HepG2 (cell line): ENCODE measurements around the gene ALDH4A1. TPM values are rescaled to one million over a fixed set of nuclear protein-coding genes. Genes with fewer than 3 reads are reported as not detected.

Experiments used
- ATAC-seq: fragments of 200-7000 bp; cut with Tn5 transposase; 3 replicates; pipeline ENCODE4 v1.9.1; 2020; ENCODE audit warnings: mild to moderate bottlenecking, moderate library complexity
- BruUV-seq: library from RNA; stranded (reverse); fragments of 400-500 nt; replicated peaks from 2 replicates; lab custom pipeline; 2021; lab: Mats Ljungman, UMichigan
- CTCF ChIA-PET: fragments of 300-600 bp; formaldehyde crosslinking; extraction: SDS; loops from one replicate; lab custom pipeline; 2021; ENCODE audit warnings: low total read pairs, inconsistent platforms, low intra/inter-chr PET ratio; lab: Yijun Ruan, JAX
- POLR2A ChIA-PET: fragments of 350-600 bp; sonication (Branson Sonifier 250); formaldehyde crosslinking; loops from one replicate; lab custom pipeline; 2020; ENCODE audit warnings: antibody characterized with exemption, inconsistent platforms; lab: Yijun Ruan, JAX
- DNase-seq: peaks from one replicate; pipeline ENCODE4 v3.0.0-alpha.2; 2015; ENCODE audit warnings: low spot score
- FAIRE-seq: peaks from 3 replicates; lab custom pipeline; 2011; peaks lifted over from hg19 to GRCh38; lab: Jason Lieb, UNC
- H2AFZ ChIP-seq: one replicate; pipeline ENCODE4 v1.6.1; 2011; ENCODE audit warnings: low read length, inconsistent platforms
- H3K27ac ChIP-seq: fragments of 300-600 bp; 3 replicates; pipeline ENCODE4 v1.8.0; 2011; ENCODE audit warnings: mixed run types, mild to moderate bottlenecking, mixed read lengths, low read length, inconsistent platforms; ENCODE audit not compliant: insufficient read depth; ENCODE audit errors: extremely low read length
- H3K27me3 ChIP-seq, 2 experiments: fragments of 200-600 bp in 1 of 2; 2 replicates in 1 of 2; 3 replicates in 1 of 2; pipeline versions ENCODE4 v1.6.0 to v1.8.0; 2011; ENCODE audit warnings: low read length in 2 of 2, mild to moderate bottlenecking in 2 of 2, moderate library complexity in 2 of 2, inconsistent platforms in 1 of 2; ENCODE audit not compliant: insufficient read depth in 2 of 2, control insufficient read depth in 1 of 2
- H3K36me3 ChIP-seq, 2 experiments: fragments of 200-600 bp in 1 of 2; replicated peaks in 1 of 2; 2 replicates in 1 of 2; 3 replicates in 1 of 2; pipeline versions ENCODE4 v1.5.1 to v1.8.0; 2011; ENCODE audit warnings: low read length in 2 of 2, inconsistent platforms in 1 of 2; ENCODE audit not compliant: insufficient read depth in 2 of 2, control insufficient read depth in 1 of 2
- H3K4me1 ChIP-seq: 2 replicates; pipeline ENCODE4 v1.5.1; 2012; ENCODE audit warnings: low read length, inconsistent platforms; ENCODE audit not compliant: insufficient read depth
- H3K4me2 ChIP-seq: 2 replicates; pipeline ENCODE4 v1.6.0; 2011; ENCODE audit warnings: low read depth, low read length, inconsistent platforms
- H3K4me3 ChIP-seq, 3 experiments: fragments of 200-600 bp in 1 of 3; sonication (generic), shearing (Covaris generic) in 1 of 3; replicated peaks in 1 of 3; 2 replicates each; pipeline ENCODE4 v1.5.1; 2011 to 2016; ENCODE audit warnings: low read length in 3 of 3, inconsistent platforms in 2 of 3, low read depth in 2 of 3, mild to moderate bottlenecking in 2 of 3, control low read depth in 1 of 3, mixed read lengths in 1 of 3; ENCODE audit not compliant: insufficient read depth in 1 of 3
- H3K79me2 ChIP-seq: one replicate; pipeline ENCODE4 v1.6.1; 2011; ENCODE audit warnings: low read length, inconsistent platforms; ENCODE audit not compliant: insufficient read depth
- H3K9ac ChIP-seq: 2 replicates; pipeline ENCODE4 v1.6.0; 2011; ENCODE audit warnings: mild to moderate bottlenecking, low read depth, low read length, inconsistent platforms; ENCODE audit not compliant: insufficient read depth
- H3K9me3 ChIP-seq: 2 replicates; pipeline ENCODE4 v1.5.1; 2012; ENCODE audit warnings: mild to moderate bottlenecking, low read length
- H4K20me1 ChIP-seq: 2 replicates; pipeline ENCODE4 v1.6.0; 2011; ENCODE audit warnings: inconsistent platforms, mild to moderate bottlenecking, low read length, moderate library complexity; ENCODE audit not compliant: insufficient read depth
- CAMTA2 ChIP-seq: sonication (generic); formaldehyde crosslinking; IDR thresholded peaks from 2 replicates; pipeline ENCODE4 v1.4.0; 2020; ENCODE audit warnings: mild to moderate bottlenecking, missing genetic modification reagents, borderline replicate concordance
- MTA3 ChIP-seq: sonication (generic); formaldehyde crosslinking; IDR thresholded peaks from 2 replicates; pipeline ENCODE4 v1.4.0; 2020; ENCODE audit warnings: missing genetic modification reagents
- NFKBIZ ChIP-seq: IDR thresholded peaks from 2 replicates; pipeline ENCODE4 v1.6.1; 2018; ENCODE audit warnings: missing genetic modification reagents, missing compliant biosample characterization
- POLR2G ChIP-seq: fragments of 200-400 bp; formaldehyde crosslinking; IDR thresholded peaks from 2 replicates; pipeline ENCODE4 v1.6.1; 2018; ENCODE audit warnings: mild to moderate bottlenecking, low read depth, low read length, moderate library complexity
- REXO4 ChIP-seq: sonication (generic); formaldehyde crosslinking; IDR thresholded peaks from 2 replicates; pipeline ENCODE4 v1.8.0; 2022; ENCODE audit warnings: missing genetic modification reagents, mild to moderate bottlenecking, borderline replicate concordance
- RNF2 ChIP-seq: fragments of 450-650 bp; conservative IDR thresholded peaks from 2 replicates; pipeline ENCODE4 v1.6.1; 2016; ENCODE audit warnings: low read depth
- ZBTB42 ChIP-seq: sonication (generic); formaldehyde crosslinking; IDR thresholded peaks from 2 replicates; pipeline ENCODE4 v1.5.0; 2020; ENCODE audit warnings: mild to moderate bottlenecking, missing genetic modification reagents
- ZEB1 ChIP-seq: IDR thresholded peaks from 2 replicates; pipeline ENCODE4 v1.6.1; 2012; ENCODE audit warnings: mild to moderate bottlenecking, low read depth, inconsistent platforms; ENCODE audit not compliant: insufficient replicate concordance
- ZIK1 ChIP-seq: sonication (generic); formaldehyde crosslinking; IDR thresholded peaks from 2 replicates; pipeline ENCODE4 v1.5.0; 2020; ENCODE audit warnings: mild to moderate bottlenecking, low read depth, missing genetic modification reagents, borderline replicate concordance
- ZMAT3 ChIP-seq: sonication (generic); formaldehyde crosslinking; conservative IDR thresholded peaks from 2 replicates; pipeline ENCODE4 v1.7.0; 2021; ENCODE audit warnings: missing genetic modification reagents
- ZNF296 ChIP-seq: sonication (generic); formaldehyde crosslinking; conservative IDR thresholded peaks from 2 replicates; pipeline ENCODE4 v1.5.0; 2020; ENCODE audit warnings: mild to moderate bottlenecking, missing genetic modification reagents
- ZNF816 ChIP-seq: sonication (generic); formaldehyde crosslinking; IDR thresholded peaks from 2 replicates; pipeline ENCODE4 v1.8.0; 2022; ENCODE audit warnings: missing genetic modification reagents, mild to moderate bottlenecking, borderline replicate concordance
- WGBS: methylation state at CpG from one replicate; pipeline ENCODE4 v1.1.6; 2017; ENCODE audit warnings: low lambda C conversion rate; 5-methylcytosine and 5-hydroxymethylcytosine counted together
- in situ Hi-C: cut with HindIII; loops from 2 replicates; pipeline ENCODE4 v1.10.0; 2017; ENCODE audit warnings: low pct_unique_long_range_greater_than_20kb; ENCODE audit not compliant: extremely low pct_ligation_motif_present
- intact Hi-C: fragments of 100-400 bp; cut with micrococcal nuclease; formaldehyde crosslinking; loops from one replicate; pipeline ENCODE4 v1.10.0; 2022; ENCODE audit not compliant: unreplicated experiment
- polyA plus RNA-seq, 8 experiments: library from polyadenylated mRNA; depleted of rRNA in 3 of 8; stranded (reverse) in 7 of 8; unstranded in 1 of 8; fragments of >200 nt; fragmentation: Illumina TruSeq in 4 of 8; extraction: Trizol in 4 of 8; gene quantifications; 2 replicates each; pipeline versions ENCODE4 v1.2.1 to v1.2.3, GENCODE V29; 2011 to 2016; ENCODE audit warnings: low read depth in 4 of 8, missing spikeins in 1 of 8, mixed read lengths in 1 of 8; ENCODE audit not compliant: insufficient read depth in 1 of 8
- total RNA-seq, 5 experiments: library from RNA; depleted of rRNA; stranded (reverse); fragments of >200 nt; fragmentation: Illumina TruSeq; extraction: Trizol; gene quantifications; 2 replicates each; pipeline ENCODE4 v1.2.3, GENCODE V29; 2016; ENCODE audit warnings: low read depth in 1 of 5
- TF ChIP-seq, protein P1 (sequence below): sonication (generic); formaldehyde crosslinking; IDR thresholded peaks from 2 replicates; pipeline ENCODE4 v1.4.0; 2020; ENCODE audit warnings: missing genetic modification reagents
- TF ChIP-seq, protein P2 (sequence below): sonication (generic); formaldehyde crosslinking; IDR thresholded peaks from 2 replicates; pipeline ENCODE4 v1.4.0; 2020; ENCODE audit warnings: missing genetic modification reagents
- TF ChIP-seq, protein P3 (sequence below): sonication (generic); formaldehyde crosslinking; IDR thresholded peaks from 2 replicates; pipeline ENCODE4 v1.5.1; 2020; ENCODE audit warnings: missing genetic modification reagents, mild to moderate bottlenecking, borderline replicate concordance
- TF ChIP-seq, protein P4 (sequence below): sonication (generic); formaldehyde crosslinking; IDR thresholded peaks from 2 replicates; pipeline ENCODE4 v1.4.0; 2020; ENCODE audit warnings: missing genetic modification reagents

Gene ALDH4A1
- total and polyA plus RNA-seq, 2 of the 13 experiments (the other 11 are each of a cell fraction or from before 2014, with no cell fraction given): 76.4 to 240 TPM

DNA sequence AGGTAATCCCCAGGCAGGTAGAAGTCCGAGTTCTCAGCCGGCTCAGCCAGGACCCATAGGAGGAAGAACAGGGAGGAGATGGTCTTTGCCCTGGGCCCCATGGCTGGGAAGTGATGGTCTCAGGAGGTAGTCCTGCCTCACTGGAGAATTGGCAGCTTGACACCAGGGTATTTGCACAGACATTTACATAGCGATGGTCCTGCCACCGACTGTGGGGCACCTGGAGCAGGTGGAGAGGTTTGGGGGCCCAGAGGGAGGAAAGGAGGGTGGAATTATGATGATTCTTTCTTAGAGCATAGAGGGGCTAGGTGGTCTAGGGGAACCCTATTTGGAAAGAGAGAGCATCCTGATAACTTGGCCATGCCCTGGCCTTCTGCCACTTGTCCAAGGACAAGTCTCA, 42.8 kb downstream of the ALDH4A1 start, which contains the start of gene TAS1R2:
TAS1R2 (minus strand) TSS at position 101 of the 400 bp plus-strand sequence; CDS start at position 101, 0 bp downstream.
- H2AFZ ChIP-seq: no peak within 1 kb of the TSS
- no peaks in the 10 kb centered on the region for H4K20me1 ChIP-seq
- no peak within 1 kb of the TSS for H3K4me2 ChIP-seq
- no peaks in the 10 kb centered on the region for H3K4me1 ChIP-seq
- in situ Hi-C loops: no loop called here
- WGBS: 0% methylated on average over 4 of the region's 4 CpGs
- H3K4me3 ChIP-seq: no peak within 1 kb of the TSS
- H3K79me2 ChIP-seq: no peaks in the 10 kb centered on the region
- DNase-seq: no peak
- intact Hi-C loops: no loop called here
- no peak within 1 kb of the TSS for H3K9ac ChIP-seq
- ChIA-PET POLR2A (no interaction called here), CTCF (no interaction called here)
- no peak for FAIRE-seq
- no peak for ATAC-seq
- H3K9me3 ChIP-seq: no peaks in the 10 kb centered on the region
- peaks cover 4 to 19% of the 10 kb centered on the region in 2 experiments; a peak in 4 of 5 replicates for H3K27me3 ChIP-seq
- no peak within 1 kb of the TSS for H3K27ac ChIP-seq
- no peaks in the 10 kb centered on the region for H3K36me3 ChIP-seq
- TF ChIP-seq ZEB1 (no peak), CAMTA2 (no peak), ZMAT3 (no peak), RNF2 (no peak), MTA3 (CRISPR knock-in tag) (no peak), ZNF296 (CRISPR knock-in tag) (no peak), ZBTB42 (CRISPR knock-in tag) (no peak), NFKBIZ (CRISPR knock-in tag) (no peak), ZNF816 (no peak), REXO4 (CRISPR knock-in tag) (no peak), POLR2G (no peak), ZIK1 (CRISPR knock-in tag) (no peak)
- TF ChIP-seq, protein P1, sequence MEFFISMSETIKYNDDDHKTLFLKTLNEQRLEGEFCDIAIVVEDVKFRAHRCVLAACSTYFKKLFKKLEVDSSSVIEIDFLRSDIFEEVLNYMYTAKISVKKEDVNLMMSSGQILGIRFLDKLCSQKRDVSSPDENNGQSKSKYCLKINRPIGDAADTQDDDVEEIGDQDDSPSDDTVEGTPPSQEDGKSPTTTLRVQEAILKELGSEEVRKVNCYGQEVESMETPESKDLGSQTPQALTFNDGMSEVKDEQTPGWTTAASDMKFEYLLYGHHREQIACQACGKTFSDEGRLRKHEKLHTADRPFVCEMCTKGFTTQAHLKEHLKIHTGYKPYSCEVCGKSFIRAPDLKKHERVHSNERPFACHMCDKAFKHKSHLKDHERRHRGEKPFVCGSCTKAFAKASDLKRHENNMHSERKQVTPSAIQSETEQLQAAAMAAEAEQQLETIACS (CRISPR knock-in tag): no peak
- TF ChIP-seq, protein P2, sequence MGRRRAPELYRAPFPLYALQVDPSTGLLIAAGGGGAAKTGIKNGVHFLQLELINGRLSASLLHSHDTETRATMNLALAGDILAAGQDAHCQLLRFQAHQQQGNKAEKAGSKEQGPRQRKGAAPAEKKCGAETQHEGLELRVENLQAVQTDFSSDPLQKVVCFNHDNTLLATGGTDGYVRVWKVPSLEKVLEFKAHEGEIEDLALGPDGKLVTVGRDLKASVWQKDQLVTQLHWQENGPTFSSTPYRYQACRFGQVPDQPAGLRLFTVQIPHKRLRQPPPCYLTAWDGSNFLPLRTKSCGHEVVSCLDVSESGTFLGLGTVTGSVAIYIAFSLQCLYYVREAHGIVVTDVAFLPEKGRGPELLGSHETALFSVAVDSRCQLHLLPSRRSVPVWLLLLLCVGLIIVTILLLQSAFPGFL (CRISPR knock-in tag): no peak
- TF ChIP-seq, protein P3, sequence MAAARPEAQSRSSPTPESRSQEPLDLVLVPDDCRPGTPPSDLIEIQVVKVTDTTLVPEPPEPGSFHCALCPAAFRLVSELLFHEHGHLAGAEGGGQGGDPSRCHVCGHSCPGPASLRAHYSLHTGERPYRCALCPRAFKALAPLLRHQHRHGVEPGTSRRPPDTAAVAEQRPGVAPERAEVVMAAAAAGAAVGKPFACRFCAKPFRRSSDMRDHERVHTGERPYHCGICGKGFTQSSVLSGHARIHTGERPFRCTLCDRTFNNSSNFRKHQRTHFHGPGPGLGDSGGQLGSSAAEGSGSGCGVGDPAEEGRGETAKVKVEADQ (CRISPR knock-in tag): no peak
- TF ChIP-seq, protein P4, sequence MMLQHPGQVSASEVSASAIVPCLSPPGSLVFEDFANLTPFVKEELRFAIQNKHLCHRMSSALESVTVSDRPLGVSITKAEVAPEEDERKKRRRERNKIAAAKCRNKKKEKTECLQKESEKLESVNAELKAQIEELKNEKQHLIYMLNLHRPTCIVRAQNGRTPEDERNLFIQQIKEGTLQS (CRISPR knock-in tag): no peak
- no TSS peak for BruUV-seq
